Gastroesophageal sphincter (tissue), 3 donors: Measurements from ENCODE around the gene IPO13.

Experiments used
- CTCF ChIP-seq, 4 experiments: fragments of 200-600 bp in 2 of 4; fragments of 450-650 bp in 2 of 4; sonication (generic) in 1 of 4; IDR thresholded peaks; one replicate each; pipeline ENCODE4 v1.5.1; 2017 to 2019; ENCODE audit warnings: antibody characterized with exemption in 4 of 4, mild to moderate bottlenecking in 2 of 4, moderate library complexity in 2 of 4
- POLR2A ChIP-seq, 2 donors: fragments of 450-650 bp; IDR thresholded peaks; one replicate each; pipeline ENCODE4 v1.6.1; 2017; ENCODE audit warnings: antibody characterized with exemption in 2 of 2, mild to moderate bottlenecking in 2 of 2, moderate library complexity in 1 of 2
- POLR2AphosphoS5 ChIP-seq: sonication (generic); formaldehyde crosslinking; IDR thresholded peaks from one replicate; pipeline ENCODE4 v1.6.1; 2017; ENCODE audit warnings: antibody characterized with exemption

- TF ChIP-seq CTCF (IDR thresholded peaks at IDR 0.05), result no peak
- no peak for TF ChIP-seq POLR2AphosphoS5
- TF ChIP-seq POLR2A (IDR thresholded peaks at IDR 0.05), result no peak
Observed at GRCh38 chr1:43963890-43964289, 17.1 kb downstream of the IPO13 start.
